Mesodermal cell (in vitro differentiated cells): ENCODE results near the gene SLC30A2.

Experiments used
- H3K27ac ChIP-seq: 2 replicates; pipeline ENCODE4 v1.7.0; 2013; ENCODE audit warnings: mild to moderate bottlenecking, low read depth, low read length, moderate library complexity; ENCODE audit not compliant: severe bottlenecking
- H3K36me3 ChIP-seq: 2 replicates; pipeline ENCODE4 v1.7.1; 2013; ENCODE audit warnings: mild to moderate bottlenecking, low read length, moderate library complexity; ENCODE audit not compliant: control insufficient read depth, insufficient read depth
- H3K4me1 ChIP-seq: one replicate; pipeline ENCODE4 v1.7.1; 2013; ENCODE audit warnings: mild to moderate bottlenecking, low read length; ENCODE audit not compliant: insufficient read depth, control insufficient read depth, poor library complexity, severe bottlenecking
- H3K4me3 ChIP-seq: 2 replicates; pipeline ENCODE4 v1.7.0; 2013; ENCODE audit warnings: low read length, control low read depth, mild to moderate bottlenecking; ENCODE audit not compliant: insufficient read depth, poor library complexity, severe bottlenecking; ENCODE audit errors: extremely low read depth
- H3K9me3 ChIP-seq: 2 replicates; pipeline ENCODE4 v1.7.1; 2013; ENCODE audit warnings: mild to moderate bottlenecking, low read length, moderate library complexity; ENCODE audit not compliant: control insufficient read depth
- WGBS, 2 experiments: methylation state at CpG; one replicate each; pipeline ENCODE4 v1.1.5; 2013; ENCODE audit warnings: missing lambda C conversion rate in 2 of 2; ENCODE audit not compliant: insufficient coverage in 2 of 2; 5-methylcytosine and 5-hydroxymethylcytosine counted together

Gene SLC30A2

GRCh38 chr1:26009796-26010447 lies 36.0 kb downstream of the SLC30A2 start:
- H3K27ac ChIP-seq = no peak overlapping the region
- 74 to 82% methylated on average over 1 to 5 of the region's 6 CpGs for WGBS, 2 experiments
- H3K9me3 ChIP-seq = no peaks in the 10 kb centered on the region
- no peaks in the 10 kb centered on the region for H3K36me3 ChIP-seq
- no peaks in the 10 kb centered on the region for H3K4me1 ChIP-seq
- no peak overlapping the region for H3K4me3 ChIP-seq

DNA sequence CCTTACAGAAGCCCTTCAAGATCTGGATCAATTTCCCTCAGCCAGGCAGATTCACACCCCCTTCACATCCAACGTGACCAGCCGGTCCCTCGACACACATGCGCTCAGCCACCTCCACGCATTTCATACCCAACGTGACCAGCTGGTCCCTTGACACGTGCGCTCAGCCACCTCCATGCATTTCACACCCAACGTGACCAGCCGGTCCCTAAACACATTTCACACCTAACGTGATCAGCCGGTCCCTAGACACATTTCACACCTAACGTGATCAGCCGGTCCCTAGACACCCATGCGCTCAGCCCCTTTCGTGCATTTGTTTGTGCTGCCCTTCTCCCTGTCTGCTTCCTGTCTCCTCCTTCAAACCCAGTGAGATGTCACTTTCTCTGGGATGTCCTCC lies 39.2 kb downstream of the SLC30A2 start:
- no peak overlapping the region for H3K4me3 ChIP-seq
- H3K27ac ChIP-seq = no peak overlapping the region
- 93 to 95% methylated on average over 16 of the region's 16 CpGs for WGBS, 2 experiments
- no peaks in the 10 kb centered on the region for H3K36me3 ChIP-seq
- H3K4me1 ChIP-seq = no peaks in the 10 kb centered on the region
- H3K9me3 ChIP-seq = no peaks in the 10 kb centered on the region

DNA sequence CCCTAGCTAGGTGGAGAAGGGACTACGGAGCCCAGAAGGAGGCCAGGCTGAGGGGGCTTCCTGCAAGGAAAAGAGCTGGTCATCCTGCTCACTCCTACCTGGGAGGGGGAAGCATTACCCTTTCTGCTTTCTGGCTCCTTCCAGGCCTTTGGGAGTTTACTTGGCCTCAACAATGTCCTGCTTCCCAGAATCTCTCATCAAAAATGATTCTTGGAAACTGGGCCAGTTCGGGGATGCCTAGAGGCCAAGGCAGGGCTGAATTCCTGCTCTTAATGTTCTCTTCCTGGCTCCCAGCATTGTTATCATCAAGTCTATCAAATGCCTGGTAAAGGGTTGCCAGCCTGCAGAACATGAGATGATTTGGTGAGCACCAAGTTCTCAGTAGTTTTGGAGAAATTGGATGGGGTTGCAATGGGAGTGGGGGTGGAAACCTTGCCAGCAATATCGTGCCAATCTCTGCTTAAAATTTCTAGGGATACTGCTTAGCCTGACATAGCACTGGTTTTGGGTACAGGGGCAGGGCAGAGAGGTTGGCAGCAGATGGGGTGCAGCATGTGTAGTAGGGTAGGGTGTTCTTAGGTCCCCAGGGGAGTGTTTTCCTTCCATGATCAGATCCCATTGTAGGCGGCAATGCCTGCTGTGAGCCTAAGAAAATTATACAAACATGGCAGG lies 40.3 kb downstream of the SLC30A2 start:
- no peaks in the 10 kb centered on the region for H3K9me3 ChIP-seq
- no peaks in the 10 kb centered on the region for H3K4me1 ChIP-seq
- WGBS, 2 experiments = 80 to 82% methylated on average over 2 to 3 of the region's 4 CpGs
- H3K27ac ChIP-seq = no peak overlapping the region
- no peak overlapping the region for H3K4me3 ChIP-seq
- no peaks in the 10 kb centered on the region for H3K36me3 ChIP-seq

- no peaks in the 10 kb centered on the region for H3K9me3 ChIP-seq
- WGBS, 2 experiments = 88 to 95% methylated on average over 2 of the region's 2 CpGs
- no peak overlapping the region for H3K27ac ChIP-seq
- H3K4me3 ChIP-seq = no peak overlapping the region
- H3K36me3 ChIP-seq = no peaks in the 10 kb centered on the region
- no peaks in the 10 kb centered on the region for H3K4me1 ChIP-seq
Measured at GRCh38 chr1:26003756-26004155, 42.2 kb downstream of the SLC30A2 start.

DNA sequence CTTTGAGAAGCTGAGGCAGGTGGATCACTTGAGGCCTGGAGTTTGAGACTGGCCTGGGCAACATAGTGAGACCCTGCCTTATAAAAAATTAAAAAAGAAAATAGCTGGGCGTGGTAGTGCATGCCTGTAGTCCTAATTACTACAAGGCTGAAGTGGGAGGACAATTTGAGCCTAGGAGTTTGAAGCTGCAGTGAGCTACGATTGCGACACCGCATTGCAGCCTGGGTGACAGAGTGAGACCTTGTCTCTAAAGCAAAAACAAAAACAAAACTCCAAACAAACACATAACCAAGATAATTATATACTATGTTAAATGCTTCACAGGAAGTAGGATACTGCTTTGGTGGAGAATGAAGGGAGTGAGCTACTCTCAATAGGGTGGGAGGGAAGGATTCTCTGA lies 42.7 kb downstream of the SLC30A2 start:
- no peaks in the 10 kb centered on the region for H3K9me3 ChIP-seq
- H3K36me3 ChIP-seq = no peaks in the 10 kb centered on the region
- WGBS, 2 experiments = 67 to 91% methylated on average over 1 of the region's 4 CpGs
- H3K27ac ChIP-seq = no peak overlapping the region
- no peak overlapping the region for H3K4me3 ChIP-seq
- H3K4me1 ChIP-seq = no peaks in the 10 kb centered on the region

GRCh38 chr1:25999041-25999800 lies 46.7 kb downstream of the SLC30A2 start:
- Histone ChIP-seq H3K4me3 (no peak overlapping the region), H3K36me3 (no peaks in the 10 kb centered on the region), H3K4me1 (peaks cover 6% of the 10 kb centered on the region), H3K27ac (no peak overlapping the region), H3K9me3 (no peaks in the 10 kb centered on the region)
- 94 to 96% methylated on average over 11 to 14 of the region's 18 CpGs for WGBS, 2 experiments

GRCh38 chr1:25997828-25998761 lies 47.8 kb downstream of the SLC30A2 start, which contains the start of gene PAFAH2:
PAFAH2 (minus strand) TSS chr1:25998063; CDS start chr1:25990816, 7,247 bp downstream.
- no peaks in the 10 kb centered on the region for H3K9me3 ChIP-seq
- H3K36me3 ChIP-seq = no peaks in the 10 kb centered on the region
- H3K4me3 ChIP-seq = peak within 1 kb of the TSS; percentile 63
- peak within 1 kb of the TSS; percentile 80 for H3K27ac ChIP-seq
- 1 to 7% methylated on average over 36 of the region's 47 CpGs for WGBS, 2 experiments
- peaks cover 13% of the 10 kb centered on the region for H3K4me1 ChIP-seq

- H3K4me3 ChIP-seq = peak overlapping the region; percentile 63
- H3K36me3 ChIP-seq = no peaks in the 10 kb centered on the region
- H3K27ac ChIP-seq = peak overlapping the region; percentile 80
- H3K9me3 ChIP-seq = no peaks in the 10 kb centered on the region
- WGBS, 2 experiments = 20 to 25% methylated on average over 13 of the region's 13 CpGs
- H3K4me1 ChIP-seq = peaks cover 21% of the 10 kb centered on the region
Measured at GRCh38 chr1:25996966-25997827, 48.7 kb downstream of the SLC30A2 start.

DNA sequence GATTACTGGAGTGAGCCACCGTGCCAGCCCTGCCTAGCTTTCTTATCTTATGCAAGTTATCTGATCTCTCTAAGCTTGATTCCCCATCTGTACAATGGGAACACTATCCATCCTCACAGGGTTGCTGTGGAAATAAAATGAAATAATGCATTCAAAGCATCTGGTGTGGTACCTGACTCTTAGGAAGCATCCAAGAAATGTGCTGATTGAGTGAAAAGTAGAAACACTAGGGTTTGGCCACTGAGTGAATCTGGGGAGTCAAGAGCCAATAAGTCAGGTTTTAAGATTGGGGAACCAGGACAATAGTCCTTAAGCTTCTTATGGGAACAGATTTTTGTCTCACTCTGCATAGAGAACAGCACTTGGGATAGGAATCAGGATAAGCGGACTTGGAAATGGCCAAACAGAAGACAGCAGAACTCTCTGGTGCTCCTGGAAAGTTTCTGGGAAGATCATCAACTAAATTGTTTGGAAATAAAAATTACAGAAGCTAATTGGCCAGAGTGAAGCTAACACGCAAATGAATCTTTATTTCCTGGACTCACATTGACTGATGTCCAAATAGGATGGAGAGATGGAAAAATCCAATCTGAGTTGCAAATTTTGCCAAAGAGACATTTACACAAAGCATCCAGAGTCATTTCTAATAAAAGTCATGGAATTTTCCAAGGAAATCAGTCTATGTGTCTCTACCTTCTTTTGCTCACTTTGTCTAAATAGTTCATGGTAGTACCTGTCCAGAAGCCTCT lies 51.3 kb downstream of the SLC30A2 start:
- 100% methylated on average over 2 of the region's 3 CpGs for WGBS, 2 experiments
- Histone ChIP-seq H3K4me3 (no peak overlapping the region), H3K9me3 (no peaks in the 10 kb centered on the region), H3K4me1 (peaks cover 37% of the 10 kb centered on the region), H3K36me3 (peaks cover 7% of the 10 kb centered on the region), H3K27ac (no peak overlapping the region)
